Lower lobe of right lung (tissue), 2 donors: ENCODE data around the gene WAC. TPM values are rescaled to one million over a fixed set of nuclear protein-coding genes. Genes with fewer than 3 reads are reported as not detected.
A peak's percentile ranks its signal among the peaks of the same experiment; 100 is the strongest.

Experiments
- ATAC-seq, 2 donors: fragments of 200-7000 bp; cut with Tn5 transposase; one replicate each; pipeline ENCODE4 v1.9.1; 2020 to 2022; ENCODE audit warnings: mild to moderate bottlenecking in 2 of 2, moderate library complexity in 2 of 2
- DNase-seq: peaks from one replicate; pipeline ENCODE4 v3.0.0-alpha.2; 2020
- H3K27ac ChIP-seq: fragments of 200-600 bp; one replicate; pipeline ENCODE4 v1.8.0; 2022
- H3K27me3 ChIP-seq: fragments of 200-600 bp; one replicate; pipeline ENCODE4 v1.8.0; 2022; ENCODE audit warnings: low read depth
- H3K36me3 ChIP-seq: fragments of 200-600 bp; one replicate; pipeline ENCODE4 v1.8.0; 2022; ENCODE audit warnings: mild to moderate bottlenecking
- H3K4me1 ChIP-seq: fragments of 200-600 bp; one replicate; pipeline ENCODE4 v1.8.0; 2022
- H3K4me3 ChIP-seq: fragments of 200-600 bp; one replicate; pipeline ENCODE4 v1.8.0; 2022; ENCODE audit warnings: mild to moderate bottlenecking
- H3K9me3 ChIP-seq: fragments of 200-600 bp; one replicate; pipeline ENCODE4 v1.8.0; 2022
- intact Hi-C: fragments of 100-400 bp; cut with DNase I; formaldehyde crosslinking; loops from one replicate; pipeline ENCODE4 v1.11.0; 2022
- total RNA-seq: library from RNA; stranded (reverse); fragmentation: NEBNext Ultra II Directional; extraction: Animal tissue kit (Norgen Biotek cat#: 25700); gene quantifications from one replicate; pipeline ENCODE4 v1.2.1, GENCODE V29; 2021
- TF ChIP-seq, protein P1 (sequence below): fragments of 200-600 bp; IDR thresholded peaks from one replicate; pipeline ENCODE4 v1.8.0; 2022; ENCODE audit warnings: antibody characterized with exemption, mild to moderate bottlenecking
- donor health status: DM: no; HTN: yes; CAD: no; lungs with severe emphysema.

Gene WAC
- total RNA-seq, 1 donor from 2014 or later: 123 TPM

DNA sequence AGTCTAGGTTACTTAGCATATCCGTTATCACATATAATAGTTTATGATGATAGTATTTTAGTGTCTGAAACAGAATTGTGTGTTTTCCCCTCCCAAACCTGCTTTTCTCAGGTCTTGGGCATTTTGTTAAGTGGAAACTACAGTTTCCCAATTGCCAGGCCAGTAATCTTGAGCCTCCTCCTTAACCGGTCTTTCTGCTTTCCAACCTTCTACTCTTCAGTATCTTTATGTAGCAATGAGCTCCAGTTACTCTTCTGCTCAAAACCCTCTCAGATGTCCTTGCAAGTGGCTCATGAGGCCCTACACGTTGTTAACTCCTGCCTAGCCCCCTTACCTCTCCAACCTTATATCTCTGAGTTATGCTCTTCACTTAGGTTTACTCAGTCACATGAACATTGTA is 22.0 kb downstream of the WAC start:
- ATAC-seq (peak; percentile 43 to 50), DNase-seq (no peak)
- Histone ChIP-seq H3K9me3 (no peaks in the 10 kb centered on the region), H3K27me3 (no peaks in the 10 kb centered on the region), H3K4me1 (peaks cover 93% of the 10 kb centered on the region), H3K4me3 (no peak overlapping the region), H3K27ac (no peak overlapping the region), H3K36me3 (peaks cover 32% of the 10 kb centered on the region)
- intact Hi-C loops: no loop called here
- TF ChIP-seq, protein P1, sequence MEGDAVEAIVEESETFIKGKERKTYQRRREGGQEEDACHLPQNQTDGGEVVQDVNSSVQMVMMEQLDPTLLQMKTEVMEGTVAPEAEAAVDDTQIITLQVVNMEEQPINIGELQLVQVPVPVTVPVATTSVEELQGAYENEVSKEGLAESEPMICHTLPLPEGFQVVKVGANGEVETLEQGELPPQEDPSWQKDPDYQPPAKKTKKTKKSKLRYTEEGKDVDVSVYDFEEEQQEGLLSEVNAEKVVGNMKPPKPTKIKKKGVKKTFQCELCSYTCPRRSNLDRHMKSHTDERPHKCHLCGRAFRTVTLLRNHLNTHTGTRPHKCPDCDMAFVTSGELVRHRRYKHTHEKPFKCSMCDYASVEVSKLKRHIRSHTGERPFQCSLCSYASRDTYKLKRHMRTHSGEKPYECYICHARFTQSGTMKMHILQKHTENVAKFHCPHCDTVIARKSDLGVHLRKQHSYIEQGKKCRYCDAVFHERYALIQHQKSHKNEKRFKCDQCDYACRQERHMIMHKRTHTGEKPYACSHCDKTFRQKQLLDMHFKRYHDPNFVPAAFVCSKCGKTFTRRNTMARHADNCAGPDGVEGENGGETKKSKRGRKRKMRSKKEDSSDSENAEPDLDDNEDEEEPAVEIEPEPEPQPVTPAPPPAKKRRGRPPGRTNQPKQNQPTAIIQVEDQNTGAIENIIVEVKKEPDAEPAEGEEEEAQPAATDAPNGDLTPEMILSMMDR: no peak

DNA sequence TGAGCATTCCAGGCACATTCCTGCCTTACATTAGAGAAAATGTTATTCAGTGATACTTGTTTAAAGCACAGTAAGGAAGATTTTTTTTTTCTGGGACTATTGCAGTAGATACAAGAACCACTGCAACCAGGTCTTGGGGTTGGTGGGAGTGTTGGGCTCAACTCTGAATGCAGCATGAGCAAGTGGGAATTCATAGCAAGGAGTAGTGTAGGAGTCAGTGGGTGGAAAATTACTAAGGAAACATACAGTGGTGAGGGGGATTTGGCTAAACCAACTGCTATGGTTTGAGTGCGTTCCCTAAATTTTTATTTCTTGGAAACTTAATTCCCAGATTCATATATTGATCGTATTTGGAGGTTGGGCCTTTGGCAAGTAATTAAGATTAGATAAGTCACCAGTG is 22.4 kb downstream of the WAC start:
- no peak for ATAC-seq
- TF ChIP-seq, protein P1: no peak
- no peak for DNase-seq
- intact Hi-C loops: no loop called here
- no peaks in the 10 kb centered on the region for H3K9me3 ChIP-seq
- peaks cover 28% of the 10 kb centered on the region for H3K36me3 ChIP-seq
- no peaks in the 10 kb centered on the region for H3K27me3 ChIP-seq
- peaks cover 93% of the 10 kb centered on the region for H3K4me1 ChIP-seq
- no peak overlapping the region for H3K4me3 ChIP-seq
- H3K27ac ChIP-seq: no peak overlapping the region

DNA sequence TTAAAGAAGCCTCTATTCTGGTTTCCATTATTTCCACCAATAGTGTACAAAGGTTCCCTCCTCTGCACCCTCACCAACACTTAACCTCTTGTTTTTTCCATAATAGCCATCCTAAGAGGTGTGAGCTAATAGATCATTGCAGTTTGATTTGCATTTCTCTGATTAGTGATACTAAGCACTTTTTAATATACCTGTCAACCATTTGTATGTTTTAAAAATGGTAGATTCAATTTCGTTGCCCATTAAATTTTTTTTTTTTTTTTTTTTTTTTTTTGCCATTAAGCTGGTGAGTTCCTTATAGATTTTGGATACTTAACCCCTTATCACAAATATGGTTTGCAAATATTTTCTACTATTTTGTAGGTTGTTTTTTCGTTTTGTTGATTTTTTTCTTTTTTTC is 23.2 kb downstream of the WAC start:
- no peaks in the 10 kb centered on the region for H3K27me3 ChIP-seq
- TF ChIP-seq, protein P1: no peak
- no peak overlapping the region for H3K4me3 ChIP-seq
- no peak for ATAC-seq
- peaks cover 93% of the 10 kb centered on the region for H3K4me1 ChIP-seq
- no peak for DNase-seq
- intact Hi-C loops: no loop called here
- peaks cover 33% of the 10 kb centered on the region for H3K36me3 ChIP-seq
- H3K9me3 ChIP-seq: no peaks in the 10 kb centered on the region
- H3K27ac ChIP-seq: no peak overlapping the region

DNA sequence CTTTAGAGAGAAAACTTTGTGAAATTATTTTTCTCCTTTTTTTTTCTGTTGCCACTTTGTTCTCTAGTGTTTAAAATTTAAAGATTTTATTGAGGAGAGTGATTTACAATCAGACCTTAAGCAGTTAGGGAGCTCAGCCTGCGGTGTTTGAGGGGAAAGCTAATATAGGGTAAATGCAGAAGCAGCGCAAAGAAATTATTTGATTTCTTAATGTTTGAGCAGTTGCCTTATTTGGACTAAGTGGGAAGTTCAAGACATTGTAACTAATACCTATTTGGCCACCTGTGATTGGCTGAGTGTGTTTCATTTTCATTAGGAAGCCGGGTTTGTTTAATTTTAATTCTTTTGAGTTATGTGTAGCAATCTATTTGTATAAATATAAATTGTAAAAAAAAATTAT is 25.3 kb downstream of the WAC start:
- H3K4me1 ChIP-seq: peaks cover 75% of the 10 kb centered on the region
- intact Hi-C loops: no loop called here
- ATAC-seq: peak in 1 of 2 donors; percentile 49
- DNase-seq: no peak
- H3K27me3 ChIP-seq: no peaks in the 10 kb centered on the region
- H3K9me3 ChIP-seq: no peaks in the 10 kb centered on the region
- no peak overlapping the region for H3K4me3 ChIP-seq
- peaks cover 36% of the 10 kb centered on the region for H3K36me3 ChIP-seq
- TF ChIP-seq, protein P1: no peak
- H3K27ac ChIP-seq: no peak overlapping the region

DNA sequence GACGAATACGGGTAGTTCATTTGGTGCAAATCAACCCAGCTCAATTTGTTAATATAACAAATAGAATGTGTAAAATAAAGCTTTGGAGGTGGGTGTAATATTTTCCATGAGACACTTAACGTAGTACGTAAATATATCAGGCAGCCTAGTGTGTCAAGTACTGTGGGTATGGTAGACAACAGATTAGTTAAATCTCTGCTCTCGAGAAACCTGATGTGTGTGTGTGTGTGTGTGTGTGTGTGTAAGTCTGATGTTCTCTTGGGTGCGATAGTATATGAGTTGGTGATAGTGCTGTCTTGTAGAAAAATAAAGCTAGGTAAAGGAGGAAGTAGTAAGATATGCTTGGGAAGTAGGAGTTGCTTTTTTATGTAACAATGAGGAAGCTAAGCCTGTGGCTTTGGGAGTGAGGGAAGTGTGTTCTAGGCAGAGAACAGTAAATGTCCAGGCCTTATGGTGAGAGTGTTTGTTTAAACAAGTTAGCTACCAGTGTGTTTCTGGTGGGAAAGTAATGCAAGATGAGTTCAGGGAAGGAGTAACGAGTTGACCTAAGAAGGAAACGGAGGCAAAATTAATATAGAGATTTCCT is 26.1 kb downstream of the WAC start:
- intact Hi-C loops: no loop called here
- Histone ChIP-seq H3K27me3 (no peaks in the 10 kb centered on the region), H3K36me3 (peaks cover 29% of the 10 kb centered on the region), H3K4me3 (no peak overlapping the region), H3K9me3 (no peaks in the 10 kb centered on the region), H3K4me1 (peaks cover 70% of the 10 kb centered on the region), H3K27ac (no peak overlapping the region)
- TF ChIP-seq, protein P1: no peak
- ATAC-seq (peak; percentile 62 to 72), DNase-seq (no peak)

DNA sequence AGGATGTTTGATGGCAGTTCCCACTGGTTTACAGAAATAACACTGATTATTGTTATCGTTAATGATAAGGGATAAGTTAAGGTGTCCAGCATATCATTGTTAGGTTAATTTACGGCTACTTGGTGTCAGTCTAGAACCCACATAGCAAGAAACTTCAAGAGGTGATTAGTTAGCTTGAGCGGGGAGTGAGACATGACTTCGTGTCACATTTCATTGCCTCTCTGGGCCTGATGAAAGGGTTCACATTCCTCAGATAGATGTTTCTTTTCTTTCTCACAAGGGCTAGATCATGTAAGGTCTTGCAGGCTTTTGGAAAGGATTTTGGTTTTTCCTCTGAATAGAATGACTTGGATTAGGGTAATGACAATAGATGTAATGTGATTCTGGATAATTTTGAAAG is 26.7 kb downstream of the WAC start:
- DNase-seq (no peak), ATAC-seq (no peak)
- Histone ChIP-seq H3K36me3 (peaks cover 25% of the 10 kb centered on the region), H3K4me3 (no peak overlapping the region), H3K4me1 (peaks cover 70% of the 10 kb centered on the region), H3K9me3 (no peaks in the 10 kb centered on the region), H3K27ac (no peak overlapping the region), H3K27me3 (no peaks in the 10 kb centered on the region)
- TF ChIP-seq, protein P1: no peak
- intact Hi-C loops: no loop called here
